ENCODE measurements around the gene NDUFB7.

- TF ChIP-seq TAF1 (IDR thresholded peaks at IDR 0.05; ENCODE audit: low read depth, low read length) (no peak), CTCF (IDR thresholded peaks at IDR 0.05; ENCODE audit: control extremely low read depth in 1 of 3, insufficient read depth in 1 of 3, low read depth in 1 of 3, low read length in 3 of 3) (no peak), EZH2 (IDR thresholded peaks at IDR 0.05; ENCODE audit: low read depth, low read length, severe bottlenecking) (no peak), CHD2 (IDR thresholded peaks at IDR 0.05; ENCODE audit: low read length) (no peak), PHF8 (conservative IDR thresholded peaks at IDR 0.05; ENCODE audit: low read depth, low read length) (no peak)
Observed at GRCh38 chr19:14575428-14575980, 3.6 kb upstream of the NDUFB7 start.

All from H1 (cell line).